HFFc6 (cell line): ENCODE measurements around the gene SNTB2. TPM values are rescaled to one million over a fixed set of nuclear protein-coding genes. Genes with fewer than 3 reads are reported as not detected.

ENCODE experiments used
- DNase-seq: peaks from one replicate; pipeline ENCODE4 v3.0.0-alpha.2; 2018
- H3K27ac Mint-ChIP-seq: 2 replicates; pipeline ENCODE4 v1.8.0; 2020; ENCODE audit warnings: mild to moderate bottlenecking, mixed read lengths
- H3K27me3 Mint-ChIP-seq: 2 replicates; pipeline ENCODE4 v1.8.0; 2021; ENCODE audit warnings: mild to moderate bottlenecking, moderate library complexity, mixed read lengths; ENCODE audit not compliant: insufficient read depth
- H3K36me3 Mint-ChIP-seq: 2 replicates; pipeline ENCODE4 v1.8.0; 2021; ENCODE audit warnings: low read depth, mixed read lengths
- H3K4me1 Mint-ChIP-seq: 2 replicates; pipeline ENCODE4 v1.8.0; 2020; ENCODE audit warnings: low read depth, mixed read lengths
- H3K4me3 Mint-ChIP-seq: 2 replicates; pipeline ENCODE4 v1.8.0; 2020; ENCODE audit warnings: mild to moderate bottlenecking, moderate library complexity, mixed read lengths
- H3K9me3 Mint-ChIP-seq: 2 replicates; pipeline ENCODE4 v1.8.0; 2020; ENCODE audit warnings: mild to moderate bottlenecking, mixed read lengths
- total RNA-seq, 6 experiments: library from RNA; stranded (reverse); fragmentation: NEBNext Ultra II Directional; extraction: Animal tissue kit (Norgen Biotek cat#: 25700); gene quantifications; 2 replicates in 1 of 6; 3 replicates in 5 of 6; pipeline ENCODE4 v1.2.3, GENCODE V29; 2021
- TF ChIP-seq, protein P1 (sequence below): fragments of 200-600 bp; sonication (generic); IDR thresholded peaks from 2 replicates; pipeline ENCODE4 v1.5.0; 2021; ENCODE audit warnings: antibody characterized with exemption, mild to moderate bottlenecking

The SNTB2 gene
- total RNA-seq, 6 experiments from 2014 or later: 52.0 to 64.8 (median 58.6) TPM

DNA sequence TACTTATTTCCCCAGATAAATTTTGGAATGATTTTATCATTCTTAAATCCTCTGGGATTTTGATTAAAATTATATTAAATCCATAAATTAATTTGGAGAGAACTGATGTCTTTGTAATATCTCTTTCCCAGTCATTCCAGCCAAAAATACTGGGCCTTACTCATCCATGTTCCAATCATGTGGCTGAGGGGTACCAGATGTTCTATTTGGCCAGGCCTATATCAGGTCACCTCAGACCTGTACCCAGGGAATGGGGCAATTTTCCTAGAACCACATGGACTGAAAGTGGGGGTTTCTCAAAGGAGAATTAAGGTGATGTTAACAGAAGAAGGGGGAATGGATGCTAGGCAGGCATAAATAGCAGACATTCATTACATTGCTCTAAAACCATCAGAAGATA lies 7.5 kb downstream of the SNTB2 start:
- Mint-ChIP-seq H3K4me1 (peaks cover 71% of the 10 kb centered on the region), H3K27me3 (no peaks in the 10 kb centered on the region), H3K27ac (no peak overlapping the region), H3K9me3 (no peaks in the 10 kb centered on the region), H3K36me3 (peaks cover 11% of the 10 kb centered on the region), H3K4me3 (no peak overlapping the region)
- TF ChIP-seq, protein P1, sequence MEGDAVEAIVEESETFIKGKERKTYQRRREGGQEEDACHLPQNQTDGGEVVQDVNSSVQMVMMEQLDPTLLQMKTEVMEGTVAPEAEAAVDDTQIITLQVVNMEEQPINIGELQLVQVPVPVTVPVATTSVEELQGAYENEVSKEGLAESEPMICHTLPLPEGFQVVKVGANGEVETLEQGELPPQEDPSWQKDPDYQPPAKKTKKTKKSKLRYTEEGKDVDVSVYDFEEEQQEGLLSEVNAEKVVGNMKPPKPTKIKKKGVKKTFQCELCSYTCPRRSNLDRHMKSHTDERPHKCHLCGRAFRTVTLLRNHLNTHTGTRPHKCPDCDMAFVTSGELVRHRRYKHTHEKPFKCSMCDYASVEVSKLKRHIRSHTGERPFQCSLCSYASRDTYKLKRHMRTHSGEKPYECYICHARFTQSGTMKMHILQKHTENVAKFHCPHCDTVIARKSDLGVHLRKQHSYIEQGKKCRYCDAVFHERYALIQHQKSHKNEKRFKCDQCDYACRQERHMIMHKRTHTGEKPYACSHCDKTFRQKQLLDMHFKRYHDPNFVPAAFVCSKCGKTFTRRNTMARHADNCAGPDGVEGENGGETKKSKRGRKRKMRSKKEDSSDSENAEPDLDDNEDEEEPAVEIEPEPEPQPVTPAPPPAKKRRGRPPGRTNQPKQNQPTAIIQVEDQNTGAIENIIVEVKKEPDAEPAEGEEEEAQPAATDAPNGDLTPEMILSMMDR: no peak
- no peak for DNase-seq

DNA sequence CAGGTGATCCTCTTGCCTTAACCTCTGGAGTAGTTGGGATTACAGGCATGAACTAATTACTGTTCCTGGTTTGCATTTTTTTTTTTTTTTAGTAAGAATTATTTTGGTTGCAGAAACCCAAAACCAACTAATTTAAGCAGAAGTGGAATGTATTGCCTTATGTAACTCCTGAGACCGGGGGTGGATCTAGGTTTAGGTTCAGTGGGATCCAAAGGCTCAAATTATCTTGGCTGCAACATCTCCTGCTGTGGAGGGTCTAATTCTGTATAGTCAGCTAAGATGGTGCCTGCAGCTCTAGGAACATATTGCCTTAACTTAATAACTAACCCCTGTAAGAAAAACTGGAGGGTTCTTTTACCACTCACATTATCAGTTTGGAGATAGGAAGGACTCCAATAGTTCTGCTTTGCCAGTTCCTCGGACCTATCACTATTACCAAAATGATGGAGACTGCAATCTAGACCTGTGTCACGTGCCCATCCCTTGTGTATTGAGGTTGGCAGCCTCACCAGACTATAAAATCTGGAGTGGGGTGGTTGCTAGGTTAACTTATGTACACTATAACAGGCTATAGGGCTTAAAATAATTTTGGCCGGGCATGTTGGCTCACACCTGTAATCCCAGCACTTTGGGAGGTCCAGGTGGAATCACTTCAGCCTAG lies 8.5 kb downstream of the SNTB2 start:
- Mint-ChIP-seq H3K27ac (no peak overlapping the region), H3K4me1 (peaks cover 68% of the 10 kb centered on the region), H3K27me3 (no peaks in the 10 kb centered on the region), H3K9me3 (no peaks in the 10 kb centered on the region), H3K4me3 (no peak overlapping the region), H3K36me3 (peaks cover 11% of the 10 kb centered on the region)
- DNase-seq: no peak
- TF ChIP-seq, protein P1: no peak

DNA sequence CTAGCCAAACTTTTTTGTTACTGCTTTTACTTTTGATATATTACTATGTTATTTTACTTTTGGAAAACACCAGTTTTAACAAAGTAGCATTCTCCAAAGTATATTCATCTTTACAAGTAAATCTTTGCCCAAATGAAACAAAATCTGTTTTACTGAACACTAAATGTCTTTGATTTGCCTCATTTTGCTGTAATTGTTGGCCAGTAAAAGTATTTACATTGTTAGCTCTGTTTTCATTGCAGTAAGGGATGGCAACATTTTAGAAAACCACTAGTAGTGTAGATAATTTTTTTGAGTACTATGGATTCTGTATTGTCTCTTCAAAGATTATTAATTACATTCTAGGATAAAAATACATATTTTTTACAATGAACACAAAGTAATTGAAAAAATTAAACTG lies 10.6 kb downstream of the SNTB2 start:
- Mint-ChIP-seq H3K36me3 (peaks cover 5% of the 10 kb centered on the region), H3K27me3 (no peaks in the 10 kb centered on the region), H3K9me3 (no peaks in the 10 kb centered on the region), H3K27ac (no peak overlapping the region), H3K4me3 (no peak overlapping the region), H3K4me1 (peaks cover 68% of the 10 kb centered on the region)
- TF ChIP-seq, protein P1: no peak
- no peak for DNase-seq

DNA sequence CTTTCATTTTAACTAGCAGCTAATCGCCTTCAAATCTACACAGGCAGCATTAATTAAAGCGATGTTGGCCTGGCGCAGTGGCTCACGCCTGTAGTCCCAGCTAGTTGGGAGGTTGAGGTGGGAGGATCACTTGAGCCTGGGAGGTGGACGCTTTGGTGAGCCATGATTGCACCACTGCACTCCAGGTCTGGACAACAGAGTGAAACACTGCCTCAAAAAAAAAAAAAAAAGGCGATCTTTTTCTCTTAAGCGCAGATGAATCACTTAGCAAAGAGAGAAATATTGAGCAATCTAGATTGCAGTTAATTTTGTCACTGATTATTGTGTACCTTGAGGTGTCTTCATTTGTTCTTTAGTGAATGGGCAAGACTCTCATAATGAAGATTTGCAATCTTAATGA lies 12.4 kb downstream of the SNTB2 start:
- Mint-ChIP-seq H3K4me3 (no peak overlapping the region), H3K4me1 (peaks cover 55% of the 10 kb centered on the region), H3K27ac (no peak overlapping the region), H3K9me3 (no peaks in the 10 kb centered on the region), H3K27me3 (no peaks in the 10 kb centered on the region), H3K36me3 (peaks cover 8% of the 10 kb centered on the region)
- TF ChIP-seq, protein P1: no peak
- no peak for DNase-seq

DNA sequence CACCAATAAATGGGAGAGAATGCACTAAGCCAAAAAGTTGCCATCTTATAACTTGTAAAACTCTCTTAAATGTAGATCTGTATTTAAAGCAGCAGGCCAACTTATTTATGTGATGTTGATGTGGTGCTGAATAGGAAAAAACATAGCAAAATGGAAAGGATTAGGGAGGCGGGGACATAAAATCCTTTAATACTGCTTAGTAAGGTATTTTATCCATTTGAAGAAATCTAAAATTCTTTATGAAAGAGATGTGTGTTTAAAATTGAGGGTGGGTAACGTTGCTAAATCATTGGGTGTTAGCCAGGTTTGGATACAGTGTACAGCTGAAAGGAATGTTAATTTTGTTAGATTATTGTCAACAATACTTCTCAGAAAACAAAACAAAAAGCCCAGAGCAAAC lies 14.3 kb downstream of the SNTB2 start:
- no peaks in the 10 kb centered on the region for H3K27me3 Mint-ChIP-seq
- peak overlapping the region; percentile 40; the same call in 1 of the 2 replicates for H3K27ac Mint-ChIP-seq
- no peak for DNase-seq
- no peak overlapping the region for H3K4me3 Mint-ChIP-seq
- H3K36me3 Mint-ChIP-seq: peaks cover 8% of the 10 kb centered on the region
- H3K9me3 Mint-ChIP-seq: no peaks in the 10 kb centered on the region
- TF ChIP-seq, protein P1: no peak
- peaks cover 61% of the 10 kb centered on the region for H3K4me1 Mint-ChIP-seq
